ENCODE measurements around the gene ACER3. TPM values are rescaled to one million over a fixed set of nuclear protein-coding genes. Genes with fewer than 3 reads are reported as not detected.
"Not testable (repeated sequence)": the region's sequence is repeated elsewhere in the genome, so short reads cannot be mapped to it uniquely, and the experiment has no call there.

ACER3 gene
- total RNA-seq, 1 donor, result 18.6 TPM

DNA sequence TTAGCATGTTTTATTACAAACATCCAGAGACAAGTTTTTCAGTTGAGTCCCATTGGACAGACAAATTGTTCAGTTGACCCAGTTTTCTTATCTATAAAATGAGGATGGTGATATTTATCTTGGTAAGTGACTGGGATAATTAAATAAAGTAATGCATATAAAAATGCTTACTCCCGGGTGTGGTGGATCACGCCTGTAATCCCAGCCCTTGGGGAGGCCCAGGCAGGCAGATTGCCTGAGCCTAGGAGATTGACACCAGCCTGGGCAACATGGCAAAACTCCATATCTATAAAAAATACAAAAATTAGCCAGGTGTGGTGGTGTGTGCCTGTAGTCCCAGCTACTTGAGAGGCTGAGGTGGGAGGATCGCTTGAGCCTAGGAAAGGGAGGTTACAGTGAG is 15.6 kb upstream of the ACER3 start:
- DNase-seq (ENCODE audit: low read depth), result no peak
- TF ChIP-seq, protein P1, sequence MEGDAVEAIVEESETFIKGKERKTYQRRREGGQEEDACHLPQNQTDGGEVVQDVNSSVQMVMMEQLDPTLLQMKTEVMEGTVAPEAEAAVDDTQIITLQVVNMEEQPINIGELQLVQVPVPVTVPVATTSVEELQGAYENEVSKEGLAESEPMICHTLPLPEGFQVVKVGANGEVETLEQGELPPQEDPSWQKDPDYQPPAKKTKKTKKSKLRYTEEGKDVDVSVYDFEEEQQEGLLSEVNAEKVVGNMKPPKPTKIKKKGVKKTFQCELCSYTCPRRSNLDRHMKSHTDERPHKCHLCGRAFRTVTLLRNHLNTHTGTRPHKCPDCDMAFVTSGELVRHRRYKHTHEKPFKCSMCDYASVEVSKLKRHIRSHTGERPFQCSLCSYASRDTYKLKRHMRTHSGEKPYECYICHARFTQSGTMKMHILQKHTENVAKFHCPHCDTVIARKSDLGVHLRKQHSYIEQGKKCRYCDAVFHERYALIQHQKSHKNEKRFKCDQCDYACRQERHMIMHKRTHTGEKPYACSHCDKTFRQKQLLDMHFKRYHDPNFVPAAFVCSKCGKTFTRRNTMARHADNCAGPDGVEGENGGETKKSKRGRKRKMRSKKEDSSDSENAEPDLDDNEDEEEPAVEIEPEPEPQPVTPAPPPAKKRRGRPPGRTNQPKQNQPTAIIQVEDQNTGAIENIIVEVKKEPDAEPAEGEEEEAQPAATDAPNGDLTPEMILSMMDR (IDR thresholded peaks at IDR 0.05; ENCODE audit: insufficient read depth, low read depth, low read length), result no peak
- H3K4me3 ChIP-seq (ENCODE audit: low read depth, low read length), result no peak overlapping the region

DNA sequence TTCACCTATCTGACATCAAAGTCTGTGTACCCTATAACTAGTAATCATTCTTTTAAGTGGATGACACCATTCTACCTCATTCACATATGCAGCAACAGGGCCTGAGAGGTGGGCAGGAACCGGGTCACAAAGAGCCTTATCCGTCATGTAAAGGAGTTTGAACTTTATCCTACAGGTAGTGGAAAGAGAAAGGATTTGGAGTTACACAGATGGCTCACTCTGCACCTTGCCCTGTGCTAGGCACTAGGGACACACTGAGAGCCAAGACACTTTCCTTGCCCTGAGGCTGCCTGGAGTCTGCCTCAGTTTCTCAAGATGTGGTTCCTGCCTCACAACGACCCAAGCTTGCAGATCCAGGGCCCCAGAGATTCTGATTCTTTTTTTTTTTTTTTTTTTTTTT is 14.3 kb upstream of the ACER3 start:
- DNase-seq (ENCODE audit: low read depth), result no peak
- no peak overlapping the region for H3K4me3 ChIP-seq (ENCODE audit: low read depth, low read length)
- TF ChIP-seq, protein P1 (IDR thresholded peaks at IDR 0.05; ENCODE audit: insufficient read depth, low read depth, low read length), result no peak

DNA sequence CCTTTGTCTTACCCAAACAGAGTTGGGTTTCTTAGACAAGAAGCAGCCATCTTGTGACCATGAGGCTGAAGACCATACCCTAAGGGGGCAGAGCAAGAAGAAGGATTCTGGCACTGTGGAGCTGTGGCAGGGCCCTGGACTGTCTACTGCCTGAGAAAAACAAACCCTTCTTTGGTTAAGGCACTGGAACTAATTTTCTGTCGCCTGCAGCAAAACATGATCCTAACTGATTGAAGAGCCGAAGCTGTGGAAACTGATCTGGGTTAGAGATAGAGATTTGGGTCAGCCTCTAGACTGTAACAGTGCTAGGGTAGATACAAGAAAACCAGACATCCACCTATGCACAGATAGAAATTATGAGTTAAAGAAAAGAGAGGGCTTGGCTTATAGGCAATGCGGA is 11.3 kb upstream of the ACER3 start:
- H3K4me3 ChIP-seq (ENCODE audit: low read depth, low read length), result no peak overlapping the region
- TF ChIP-seq, protein P1 (IDR thresholded peaks at IDR 0.05; ENCODE audit: insufficient read depth, low read depth, low read length), result no peak
- DNase-seq (ENCODE audit: low read depth), result no peak

- H3K4me3 ChIP-seq (ENCODE audit: low read depth, low read length), result no peak overlapping the region
- TF ChIP-seq, protein P1 (IDR thresholded peaks at IDR 0.05; ENCODE audit: insufficient read depth, low read depth, low read length), result no peak
- no peak for DNase-seq (ENCODE audit: low read depth)
Measured at GRCh38 chr11:76850130-76850529, 10.6 kb upstream of the ACER3 start.

DNA sequence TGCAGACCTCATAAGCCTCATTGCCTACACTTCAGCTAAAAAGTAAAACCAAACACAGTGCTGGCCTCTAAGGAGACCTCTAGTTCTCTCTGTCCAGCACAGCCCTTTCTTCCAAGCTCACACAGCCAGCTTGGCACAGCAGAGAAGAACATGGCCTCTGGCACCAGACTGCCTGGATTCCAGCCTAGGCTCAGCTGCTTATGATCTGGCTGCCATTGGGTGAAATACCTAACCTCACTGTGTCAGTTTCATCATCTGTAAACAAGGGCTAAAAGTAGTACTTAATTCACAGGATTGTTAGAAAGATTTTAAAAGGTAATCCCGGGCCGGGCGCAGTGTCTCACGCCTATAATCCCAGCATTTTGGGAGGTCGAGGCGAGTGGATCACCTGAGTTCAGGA is 9.9 kb upstream of the ACER3 start:
- TF ChIP-seq, protein P1 (IDR thresholded peaks at IDR 0.05; ENCODE audit: insufficient read depth, low read depth, low read length), result no peak
- no peak overlapping the region for H3K4me3 ChIP-seq (ENCODE audit: low read depth, low read length)

DNA sequence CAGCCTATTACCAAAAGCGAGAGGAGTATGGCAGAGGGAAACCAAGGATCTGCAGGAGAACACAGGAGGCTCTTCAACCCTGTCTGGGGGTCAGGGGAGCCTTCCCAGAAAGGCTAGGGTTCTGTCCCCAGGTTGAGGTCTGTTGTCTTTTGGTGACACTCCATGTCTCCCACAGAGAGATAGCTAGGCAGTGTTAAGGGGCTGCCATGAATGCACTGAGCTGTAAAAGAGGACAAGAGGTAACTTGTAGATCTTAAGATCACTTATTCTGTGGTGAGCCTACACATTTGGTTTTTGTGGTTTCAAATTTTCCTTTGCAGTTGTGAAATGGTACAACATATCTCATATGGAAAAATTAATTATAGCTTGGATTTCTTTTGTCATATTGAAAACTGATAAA is 6.0 kb upstream of the ACER3 start:
- DNase-seq (ENCODE audit: low read depth), result no peak
- no peak overlapping the region for H3K4me3 ChIP-seq (ENCODE audit: low read depth, low read length)
- TF ChIP-seq, protein P1 (IDR thresholded peaks at IDR 0.05; ENCODE audit: insufficient read depth, low read depth, low read length), result no peak

More for the DNA sequence above, 9.9 kb upstream of the ACER3 start:
- DNase-seq (ENCODE audit: low read depth), result no peak

DNA sequence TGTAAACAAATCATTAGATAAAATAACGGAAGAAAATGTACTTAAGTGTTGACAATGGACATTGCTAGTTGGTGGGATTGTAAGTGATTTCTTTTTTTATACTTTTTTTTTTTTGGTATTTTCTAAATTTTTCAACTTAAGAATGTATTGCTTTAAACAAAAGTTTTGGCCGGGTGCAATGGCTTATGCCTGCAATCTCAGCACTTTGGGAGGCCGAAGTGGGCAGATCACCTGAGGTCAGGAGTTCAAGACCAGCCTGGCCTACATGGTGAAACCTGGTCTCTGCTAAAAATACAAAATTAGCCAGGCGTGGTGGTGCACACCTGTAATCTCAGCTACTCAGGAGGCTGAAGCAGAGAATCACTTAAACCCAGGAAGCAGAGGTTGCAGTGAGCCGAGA is 5.0 kb upstream of the ACER3 start:
- not testable (repeated sequence) for DNase-seq (ENCODE audit: low read depth); H3K4me3 ChIP-seq (ENCODE audit: low read depth, low read length)
